GM20000 (cell line): ENCODE data around the gene TMEM17.

Source experiments
- DNase-seq: peaks from one replicate; pipeline ENCODE4 v3.0.0; 2012; ENCODE audit warnings: low spot score
- CTCF ChIP-seq: IDR thresholded peaks from 2 replicates; pipeline ENCODE4 v1.5.1; 2012; ENCODE audit warnings: mild to moderate bottlenecking, control low read depth; ENCODE audit errors: extremely low read depth, missing control alignments

TMEM17 gene

GRCh38 chr2:62482558-62483352 lies 23.2 kb downstream of the TMEM17 start:
- DNase-seq = no peak
- TF ChIP-seq CTCF = no peak

- DNase-seq = no peak
- TF ChIP-seq CTCF = no peak
These were observed 26.1 kb downstream of the TMEM17 start for GRCh38 chr2:62479917-62480316.

GRCh38 chr2:62478093-62478580 lies 27.9 kb downstream of the TMEM17 start:
- no peak for TF ChIP-seq CTCF
- no peak for DNase-seq

DNA sequence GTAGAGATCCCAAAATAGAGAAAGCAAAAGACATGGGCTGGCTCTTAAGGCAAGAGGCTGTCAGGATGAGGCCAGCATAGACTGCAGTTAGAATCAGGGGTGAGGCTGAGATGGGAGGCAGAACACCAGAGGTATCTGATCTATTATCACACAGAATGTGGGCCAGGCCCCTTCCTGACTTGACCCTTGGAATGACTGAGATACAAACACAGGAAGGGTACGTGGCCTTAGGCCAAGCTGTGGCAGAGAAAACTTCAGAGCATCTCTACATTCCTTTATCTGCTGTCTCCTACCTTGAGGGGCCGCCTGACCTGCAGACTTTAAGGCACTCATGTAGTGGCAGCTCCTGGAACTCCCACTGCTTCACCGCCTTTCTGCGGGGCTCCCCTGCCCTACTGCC lies 28.4 kb downstream of the TMEM17 start:
- DNase-seq = no peak
- no peak for TF ChIP-seq CTCF

- no peak for TF ChIP-seq CTCF
- DNase-seq = no peak
These were observed 30.6 kb downstream of the TMEM17 start for GRCh38 chr2:62475172-62476011.

- TF ChIP-seq CTCF = no peak
- DNase-seq = no peak
These were observed 31.8 kb downstream of the TMEM17 start for GRCh38 chr2:62474176-62474575.

GRCh38 chr2:62473246-62473827 lies 32.7 kb downstream of the TMEM17 start:
- DNase-seq = no peak

More at GRCh38 chr2:62473246-62473827, 32.7 kb downstream of the TMEM17 start:
- TF ChIP-seq CTCF = no peak
